Measurements from ENCODE around the gene MEIS1. TPM values are rescaled to one million over a fixed set of nuclear protein-coding genes. Genes with fewer than 3 reads are reported as not detected.

Gene MEIS1
- total and polyA plus RNA-seq, 2 experiments from 2014 or later: 19.1 to 44.4 TPM

GRCh38 chr2:66438891-66439811, 4.2 kb downstream of the MEIS1 start:
- WGBS, 2 experiments (ENCODE audit: low coverage in 1 of 2, low lambda C conversion rate in 2 of 2, missing lambda C conversion rate in 2 of 2): 1% methylated on average over 32 to 37 of the region's 37 CpGs
- peak overlapping the region; percentile 97 for H3K4me2 ChIP-seq (ENCODE audit: unreplicated experiment)
- H3K79me2 ChIP-seq (ENCODE audit: insufficient read depth): peaks cover 91% of the 10 kb centered on the region
- no peaks in the 10 kb centered on the region for H3K27me3 ChIP-seq (replicated peaks; ENCODE audit: insufficient read depth)
- DNase-seq: peak; percentile 62
- H3K9ac ChIP-seq: peak overlapping the region; percentile 95
- peak overlapping the region; percentile 76 for H2AFZ ChIP-seq
- in situ Hi-C loops (cut with MboI): loop anchor here (10.0 to 25.0 kb wide), 4 partner anchors 798 to 1586 kb away; no protein-coding TSS in a partner anchor
- H3K4me3 ChIP-seq: peak overlapping the region; percentile 97
- TF ChIP-seq EZH2 (IDR thresholded peaks at IDR 0.05; ENCODE audit: insufficient read depth, poor library complexity, severe bottlenecking) (no peak), EZH2phosphoT487 (IDR thresholded peaks at IDR 0.05; ENCODE audit: insufficient read depth, low read depth) (no peak)
- H3K27ac ChIP-seq: peak overlapping the region; percentile 84
- no peaks in the 10 kb centered on the region for H3K36me3 ChIP-seq (ENCODE audit: low read depth)
- H3F3A ChIP-seq (ENCODE audit: insufficient read depth): peaks cover 29% of the 10 kb centered on the region
- no peaks in the 10 kb centered on the region for H3K9me2 ChIP-seq (ENCODE audit: insufficient read depth)
- H3K9me3 ChIP-seq (ENCODE audit: low read depth): no peaks in the 10 kb centered on the region
- H3K4me1 ChIP-seq (ENCODE audit: insufficient read depth): peaks cover 30% of the 10 kb centered on the region
- no peaks in the 10 kb centered on the region for H4K20me1 ChIP-seq (ENCODE audit: insufficient read depth)

GRCh38 chr2:66439812-66440542, 5.1 kb downstream of the MEIS1 start:
- H3K4me1 ChIP-seq (ENCODE audit: insufficient read depth): peaks cover 30% of the 10 kb centered on the region

GRCh38 chr2:66440708-66441497, 6.0 kb downstream of the MEIS1 start:
- Histone ChIP-seq H3K9me2 (ENCODE audit: insufficient read depth) (no peaks in the 10 kb centered on the region), H3K9me3 (ENCODE audit: low read depth) (no peaks in the 10 kb centered on the region), H3K9ac (peak overlapping the region; percentile 95), H2AFZ (peak overlapping the region; percentile 76), H4K20me1 (ENCODE audit: insufficient read depth) (no peaks in the 10 kb centered on the region), H3K27me3 (replicated peaks; ENCODE audit: insufficient read depth) (no peaks in the 10 kb centered on the region), H3K79me2 (ENCODE audit: insufficient read depth) (peaks cover 100% of the 10 kb centered on the region), H3K4me2 (ENCODE audit: unreplicated experiment) (peak overlapping the region; percentile 97), H3F3A (ENCODE audit: insufficient read depth) (peaks cover 19% of the 10 kb centered on the region), H3K4me1 (ENCODE audit: insufficient read depth) (peaks cover 30% of the 10 kb centered on the region), H3K4me3 (peak overlapping the region; percentile 97), H3K27ac (peak overlapping the region; percentile 84), H3K36me3 (ENCODE audit: low read depth) (no peaks in the 10 kb centered on the region)
- 1 to 5% methylated on average over 10 to 20 of the region's 20 CpGs for WGBS, 2 experiments (ENCODE audit: low coverage in 1 of 2, low lambda C conversion rate in 2 of 2, missing lambda C conversion rate in 2 of 2)
- DNase-seq: peak; percentile 75
- no peak for TF ChIP-seq EZH2phosphoT487 (IDR thresholded peaks at IDR 0.05; ENCODE audit: insufficient read depth, low read depth)
- in situ Hi-C loops (cut with MboI): loop anchor here (25.0 kb wide), 2 partner anchors 796 to 1196 kb away; no protein-coding TSS in a partner anchor

More at GRCh38 chr2:66439812-66440542, 5.1 kb downstream of the MEIS1 start:
- Histone ChIP-seq H3K4me2 (ENCODE audit: unreplicated experiment) (peak overlapping the region; percentile 97), H2AFZ (peak overlapping the region; percentile 76), H3K27ac (peak overlapping the region; percentile 84), H3K9ac (peak overlapping the region; percentile 95), H3F3A (ENCODE audit: insufficient read depth) (peaks cover 28% of the 10 kb centered on the region), H3K27me3 (replicated peaks; ENCODE audit: insufficient read depth) (no peaks in the 10 kb centered on the region), H3K9me3 (ENCODE audit: low read depth) (no peaks in the 10 kb centered on the region), H4K20me1 (ENCODE audit: insufficient read depth) (no peaks in the 10 kb centered on the region), H3K9me2 (ENCODE audit: insufficient read depth) (no peaks in the 10 kb centered on the region), H3K36me3 (ENCODE audit: low read depth) (no peaks in the 10 kb centered on the region), H3K79me2 (ENCODE audit: insufficient read depth) (peaks cover 99% of the 10 kb centered on the region), H3K4me3 (peak overlapping the region; percentile 97)
- TF ChIP-seq EZH2 (IDR thresholded peaks at IDR 0.05; ENCODE audit: insufficient read depth, poor library complexity, severe bottlenecking) (no peak), EZH2phosphoT487 (IDR thresholded peaks at IDR 0.05; ENCODE audit: insufficient read depth, low read depth) (no peak)
- WGBS, 2 experiments (ENCODE audit: low coverage in 1 of 2, low lambda C conversion rate in 2 of 2, missing lambda C conversion rate in 2 of 2): 0 to 1% methylated on average over 36 of the region's 36 CpGs
- in situ Hi-C loops (cut with MboI): loop anchor here (10.0 to 25.0 kb wide), 4 partner anchors 797 to 1585 kb away; no protein-coding TSS in a partner anchor
- peak; percentile 63 for DNase-seq

Data from GM23248 (cell line).